Gastrocnemius medialis (tissue), 4 donors: ENCODE data around the gene ZNF438.

ENCODE experiments used
- CTCF ChIP-seq, 5 experiments: fragments of 450-650 bp in 3 of 5; fragments of 200-600 bp in 2 of 5; sonication (generic) in 2 of 5; IDR thresholded peaks in 4 of 5; conservative IDR thresholded peaks in 1 of 5; 1 replicate in 4 of 5; 2 replicates in 1 of 5; pipeline ENCODE4 v1.5.1; 2016 to 2019; ENCODE audit warnings: antibody characterized with exemption in 5 of 5, mild to moderate bottlenecking in 3 of 5, moderate library complexity in 3 of 5
- POLR2A ChIP-seq, 2 donors: fragments of 450-650 bp; IDR thresholded peaks; one replicate each; pipeline ENCODE4 v1.6.1; 2017; ENCODE audit warnings: antibody characterized with exemption in 2 of 2, mild to moderate bottlenecking in 2 of 2, moderate library complexity in 2 of 2

- TF ChIP-seq CTCF (IDR thresholded peaks at IDR 0.05 in 4 of 5, conservative IDR thresholded peaks at IDR 0.05 in 1 of 5) (no peak), POLR2A (IDR thresholded peaks at IDR 0.05) (no peak)
Measured at GRCh38 chr10:31061941-31062340, 30.3 kb upstream of the ZNF438 start.
